OCI-LY7 (cell line): ENCODE results near the gene ODAM. TPM values are rescaled to one million over a fixed set of nuclear protein-coding genes. Genes with fewer than 3 reads are reported as not detected.

Experiments used
- BruUV-seq: library from RNA; stranded (reverse); fragments of 400-500 nt; replicated peaks from 2 replicates; lab custom pipeline; 2021; lab: Mats Ljungman, UMichigan
- CTCF ChIA-PET: fragments of 300-600 bp; sonication (Branson Sonifier 250); formaldehyde crosslinking; loops from one replicate; lab custom pipeline; 2022; ENCODE audit warnings: antibody characterized with exemption; ENCODE audit not compliant: unreplicated experiment; lab: Charles Lee
- POLR2A ChIA-PET: fragments of 300-600 bp; sonication (Branson Sonifier 250); formaldehyde crosslinking; loops from one replicate; lab custom pipeline; 2022; ENCODE audit warnings: antibody characterized with exemption; lab: Charles Lee
- DNase-seq: peaks from one replicate; pipeline ENCODE4 v3.0.0-alpha.2; 2015; ENCODE audit warnings: low spot score
- H2AFZ ChIP-seq: fragments of 200-600 bp; sonication (generic), shearing (Covaris generic); 2 replicates; pipeline ENCODE4 v1.6.1; 2014; ENCODE audit warnings: mild to moderate bottlenecking, antibody characterized with exemption, low read length, moderate library complexity
- H3K27ac ChIP-seq: fragments of 200-600 bp; sonication (generic); 2 replicates; pipeline ENCODE4 v1.5.1; 2014; ENCODE audit warnings: mixed run types, low read depth, mild to moderate bottlenecking, moderate library complexity, low read length, inconsistent platforms; ENCODE audit not compliant: poor library complexity, severe bottlenecking
- H3K36me3 ChIP-seq: fragments of 200-600 bp; sonication (generic); 2 replicates; pipeline ENCODE4 v1.6.1; 2014; ENCODE audit warnings: mild to moderate bottlenecking, antibody characterized with exemption, low read length, moderate library complexity, mixed read lengths; ENCODE audit not compliant: insufficient read depth
- H3K4me1 ChIP-seq: fragments of 200-600 bp; sonication (generic); 2 replicates; pipeline ENCODE4 v1.5.1; 2014; ENCODE audit warnings: mild to moderate bottlenecking, low read length; ENCODE audit not compliant: insufficient read depth, poor library complexity, severe bottlenecking
- H3K4me2 ChIP-seq: fragments of 200-600 bp; sonication (generic); 2 replicates; pipeline ENCODE4 v1.6.1; 2014; ENCODE audit warnings: mild to moderate bottlenecking, low read length
- H3K4me3 ChIP-seq: fragments of 200-600 bp; sonication (generic); 2 replicates; pipeline ENCODE4 v1.5.1; 2014; ENCODE audit warnings: mild to moderate bottlenecking, low read depth, low read length; ENCODE audit not compliant: poor library complexity, severe bottlenecking
- H3K79me2 ChIP-seq: fragments of 200-600 bp; sonication (generic); 2 replicates; pipeline ENCODE4 v1.6.1; 2016; ENCODE audit warnings: low read depth, mild to moderate bottlenecking, low read length, moderate library complexity, mixed read lengths; ENCODE audit not compliant: insufficient read depth
- H3K9me2 ChIP-seq: fragments of 200-600 bp; sonication (generic); 2 replicates; pipeline ENCODE4 v1.6.1; 2016; ENCODE audit warnings: mild to moderate bottlenecking, low read length, mixed read lengths; ENCODE audit not compliant: insufficient read depth
- H3K9me3 ChIP-seq: fragments of 200-600 bp; sonication (generic); 2 replicates; pipeline ENCODE4 v1.6.1; 2014; ENCODE audit warnings: mild to moderate bottlenecking, mixed run types, low read length, mixed read lengths
- H4K20me1 ChIP-seq: fragments of 200-600 bp; sonication (generic); 2 replicates; pipeline ENCODE4 v1.6.1; 2014; ENCODE audit warnings: mild to moderate bottlenecking, antibody characterized with exemption, low read length, moderate library complexity, mixed read lengths; ENCODE audit not compliant: insufficient read depth
- EZH2phosphoT487 ChIP-seq: fragments of 200-600 bp; sonication (generic); IDR thresholded peaks from 2 replicates; pipeline ENCODE4 v1.6.1; 2018; ENCODE audit warnings: low read depth, borderline replicate concordance, mild to moderate bottlenecking, mixed run types, antibody characterized with exemption, low read length, moderate library complexity, mixed read lengths
- intact Hi-C: fragments of 100-400 bp; cut with micrococcal nuclease; formaldehyde crosslinking; loops from one replicate; pipeline ENCODE4 v1.10.0; 2022; ENCODE audit not compliant: unreplicated experiment
- total RNA-seq, 2 experiments: library from RNA; depleted of rRNA in 1 of 2; stranded (reverse); fragments of >200 nt in 1 of 2; shearing (Covaris generic) in 1 of 2; gene quantifications; 2 replicates each; pipeline ENCODE4 v1.2.3, GENCODE V29; 2014 to 2022
- TF ChIP-seq, protein P1 (sequence below): fragments of 200-600 bp; sonication (generic); conservative IDR thresholded peaks from 2 replicates; pipeline ENCODE4 v1.5.1; 2014; ENCODE audit warnings: mild to moderate bottlenecking, antibody characterized with exemption, low read length, moderate library complexity, mixed read lengths

ODAM gene
- total RNA-seq, 2 experiments from 2014 or later: not detected

DNA sequence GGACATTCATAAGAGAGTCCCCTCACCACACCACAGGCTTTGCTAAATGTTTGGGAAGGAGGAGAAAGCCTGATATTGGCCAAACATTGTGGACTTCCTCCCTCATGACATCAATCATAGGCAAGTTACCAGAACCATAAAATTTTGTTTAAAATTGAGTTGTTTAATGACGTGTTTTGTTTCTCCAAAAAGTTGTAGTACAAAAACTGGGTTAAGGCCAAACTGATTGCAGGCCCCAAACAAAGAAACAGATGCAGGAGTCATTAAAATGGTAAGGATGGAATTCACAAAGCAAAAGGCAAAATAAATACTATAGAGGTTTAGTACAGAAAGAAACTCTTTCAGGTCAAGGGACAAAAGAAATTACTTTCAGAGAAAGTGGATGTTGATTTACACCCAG is 3.9 kb upstream of the ODAM start:
- H4K20me1 ChIP-seq: no peaks in the 10 kb centered on the region
- intact Hi-C loops: no loop called here
- H3K4me2 ChIP-seq: no peak overlapping the region
- CTCF ChIA-PET: no interaction called here
- H3K36me3 ChIP-seq: no peaks in the 10 kb centered on the region
- no peaks in the 10 kb centered on the region for H3K9me3 ChIP-seq
- no peaks in the 10 kb centered on the region for H3K79me2 ChIP-seq
- POLR2A ChIA-PET: no interaction called here
- no peak overlapping the region for H3K27ac ChIP-seq
- H3K4me3 ChIP-seq: no peak overlapping the region
- no peak overlapping the region for H2AFZ ChIP-seq
- H3K4me1 ChIP-seq: no peaks in the 10 kb centered on the region
- no peak for TF ChIP-seq EZH2phosphoT487
- TF ChIP-seq, protein P1, sequence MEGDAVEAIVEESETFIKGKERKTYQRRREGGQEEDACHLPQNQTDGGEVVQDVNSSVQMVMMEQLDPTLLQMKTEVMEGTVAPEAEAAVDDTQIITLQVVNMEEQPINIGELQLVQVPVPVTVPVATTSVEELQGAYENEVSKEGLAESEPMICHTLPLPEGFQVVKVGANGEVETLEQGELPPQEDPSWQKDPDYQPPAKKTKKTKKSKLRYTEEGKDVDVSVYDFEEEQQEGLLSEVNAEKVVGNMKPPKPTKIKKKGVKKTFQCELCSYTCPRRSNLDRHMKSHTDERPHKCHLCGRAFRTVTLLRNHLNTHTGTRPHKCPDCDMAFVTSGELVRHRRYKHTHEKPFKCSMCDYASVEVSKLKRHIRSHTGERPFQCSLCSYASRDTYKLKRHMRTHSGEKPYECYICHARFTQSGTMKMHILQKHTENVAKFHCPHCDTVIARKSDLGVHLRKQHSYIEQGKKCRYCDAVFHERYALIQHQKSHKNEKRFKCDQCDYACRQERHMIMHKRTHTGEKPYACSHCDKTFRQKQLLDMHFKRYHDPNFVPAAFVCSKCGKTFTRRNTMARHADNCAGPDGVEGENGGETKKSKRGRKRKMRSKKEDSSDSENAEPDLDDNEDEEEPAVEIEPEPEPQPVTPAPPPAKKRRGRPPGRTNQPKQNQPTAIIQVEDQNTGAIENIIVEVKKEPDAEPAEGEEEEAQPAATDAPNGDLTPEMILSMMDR: no peak
- BruUV-seq: no TSS peak
- no peaks in the 10 kb centered on the region for H3K9me2 ChIP-seq
- DNase-seq: no peak

DNA sequence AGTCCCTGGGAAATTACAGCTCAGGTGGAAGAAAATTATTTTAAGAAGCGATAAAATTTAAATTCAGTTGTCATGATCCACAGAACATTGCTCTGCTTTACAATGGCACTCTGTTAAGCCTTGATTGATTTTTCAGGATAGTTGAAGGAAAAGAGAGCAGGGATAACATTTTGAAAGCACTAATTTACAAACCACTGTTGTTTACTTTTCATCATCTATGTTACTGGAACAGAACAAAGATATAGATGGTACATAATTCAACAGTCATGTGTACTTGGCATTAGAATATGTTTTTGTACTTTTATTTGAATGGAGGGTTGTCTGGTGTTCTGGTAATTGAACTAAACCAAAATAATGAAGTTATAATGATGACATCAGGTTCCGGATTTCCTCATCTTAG is 2.6 kb upstream of the ODAM start:
- ChIA-PET POLR2A (no interaction called here), CTCF (no interaction called here)
- H4K20me1 ChIP-seq: no peaks in the 10 kb centered on the region
- TF ChIP-seq, protein P1: no peak
- no peak for TF ChIP-seq EZH2phosphoT487
- H3K36me3 ChIP-seq: no peaks in the 10 kb centered on the region
- intact Hi-C loops: no loop called here
- no peaks in the 10 kb centered on the region for H3K4me1 ChIP-seq
- H3K9me2 ChIP-seq: no peaks in the 10 kb centered on the region
- H3K4me3 ChIP-seq: no peak overlapping the region
- H3K27ac ChIP-seq: no peak overlapping the region
- DNase-seq: no peak
- H3K9me3 ChIP-seq: no peaks in the 10 kb centered on the region
- no TSS peak for BruUV-seq
- H3K79me2 ChIP-seq: no peaks in the 10 kb centered on the region
- no peak overlapping the region for H2AFZ ChIP-seq
- H3K4me2 ChIP-seq: no peak overlapping the region

DNA sequence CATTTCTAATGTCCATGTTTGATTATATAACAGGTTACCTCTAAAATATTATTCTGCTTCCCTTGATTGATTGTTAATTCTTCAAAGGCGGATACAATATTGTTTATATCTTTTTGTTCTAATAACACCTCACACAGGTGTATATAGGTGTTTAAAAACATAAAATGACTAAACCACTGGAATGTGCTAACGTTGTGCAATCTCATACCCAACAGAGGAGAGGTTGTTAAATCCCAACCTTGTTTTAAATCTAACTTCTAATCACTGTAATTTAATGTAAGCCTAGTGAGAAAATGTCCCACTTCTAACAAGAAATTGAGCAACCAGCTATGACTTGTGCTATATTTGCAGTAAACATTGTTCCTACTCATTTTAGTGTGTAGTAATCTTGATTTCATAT is 1.3 kb downstream of the ODAM start:
- Histone ChIP-seq H4K20me1 (no peaks in the 10 kb centered on the region), H3K4me3 (no peak overlapping the region), H3K27ac (no peak overlapping the region), H3K4me1 (no peaks in the 10 kb centered on the region), H2AFZ (no peak overlapping the region), H3K9me2 (no peaks in the 10 kb centered on the region), H3K4me2 (no peak overlapping the region), H3K9me3 (no peaks in the 10 kb centered on the region), H3K79me2 (no peaks in the 10 kb centered on the region), H3K36me3 (no peaks in the 10 kb centered on the region)
- BruUV-seq: no TSS peak
- intact Hi-C loops: no loop called here
- no peak for DNase-seq
- ChIA-PET POLR2A (interaction anchor here (0.8 kb wide), 1 partner anchor 26 kb away, joined by 3 read pairs; no protein-coding TSS in a partner anchor), CTCF (no interaction called here)
- TF ChIP-seq, protein P1: no peak
- TF ChIP-seq EZH2phosphoT487: no peak
